Measurements from ENCODE around the gene SRSF5.

- TF ChIP-seq CTCF (IDR thresholded peaks at IDR 0.05): no peak
- no peak for TF ChIP-seq EP300 (IDR thresholded peaks at IDR 0.05)
Measured at GRCh38 chr14:69789118-69789640, 22.2 kb downstream of the SRSF5 start.
